HG03460 (cell line): ENCODE results near the gene D2HGDH.

Experiments used
- ATAC-seq: cut with Tn5 transposase; IDR thresholded peaks from one replicate; pipeline ENCODE4 v1.9.1; 2021; ENCODE audit not compliant: unreplicated experiment

The D2HGDH gene

DNA sequence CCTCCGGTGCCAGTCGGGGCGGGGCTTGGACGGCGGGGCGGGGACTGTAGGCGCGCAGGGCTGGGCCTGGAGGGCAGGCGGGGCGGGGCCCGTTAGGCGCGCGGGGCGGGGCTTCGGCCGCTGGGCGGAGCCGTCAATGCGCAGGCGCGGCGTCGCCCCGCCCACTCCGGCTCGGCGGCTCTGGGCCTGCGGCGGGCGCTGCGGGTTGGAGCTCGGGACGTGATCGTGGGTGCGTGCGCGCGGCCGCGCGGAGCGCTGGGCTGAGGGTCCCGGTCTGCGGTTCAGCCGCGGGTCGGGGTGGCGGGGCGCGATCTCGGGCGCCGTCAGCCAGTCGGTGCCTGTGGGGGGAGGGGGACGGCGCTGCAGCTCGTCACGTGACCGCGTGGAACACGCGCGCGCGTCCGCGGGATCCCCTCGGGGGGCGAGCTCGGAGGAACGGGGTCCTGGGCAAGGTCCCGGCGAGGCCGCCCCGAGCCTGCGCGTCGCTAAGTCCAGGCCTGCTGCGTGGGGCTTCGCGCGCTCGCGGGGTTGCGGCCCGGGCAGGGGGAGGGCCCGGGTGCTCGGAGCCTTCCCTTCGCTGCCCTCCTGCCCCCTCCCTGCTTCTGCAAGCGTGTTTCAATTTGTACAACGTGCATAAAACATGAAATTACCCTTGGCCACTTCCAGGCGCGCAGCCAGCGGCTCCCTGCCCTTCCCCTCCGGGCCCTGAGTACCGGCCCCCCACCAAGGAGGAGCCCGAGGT lies at the start of gene D2HGDH:
Gene D2HGDH, plus strand, starts transcription at position 164 of the 742 bp plus-strand sequence. CDS start 595 bp downstream, outside the sequence.
- peak; percentile 70 for ATAC-seq

DNA sequence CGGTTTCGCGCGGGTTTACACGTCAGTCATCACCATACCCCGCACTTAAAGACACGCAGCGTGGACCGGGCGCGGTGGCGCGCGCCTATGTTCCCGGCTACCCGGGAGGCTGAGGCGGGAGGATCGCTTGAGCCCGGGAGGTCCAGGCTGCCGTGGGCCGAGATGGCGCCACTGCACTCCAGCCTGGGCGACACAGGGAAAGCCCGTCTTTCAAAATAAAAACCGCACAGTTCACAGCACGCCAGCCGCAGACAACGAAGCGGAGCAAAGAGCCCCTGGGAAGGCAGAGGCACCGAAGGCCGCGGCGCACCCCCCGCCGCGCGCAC lies 48.1 kb upstream of the D2HGDH start:
- peak; percentile 14 for ATAC-seq

DNA sequence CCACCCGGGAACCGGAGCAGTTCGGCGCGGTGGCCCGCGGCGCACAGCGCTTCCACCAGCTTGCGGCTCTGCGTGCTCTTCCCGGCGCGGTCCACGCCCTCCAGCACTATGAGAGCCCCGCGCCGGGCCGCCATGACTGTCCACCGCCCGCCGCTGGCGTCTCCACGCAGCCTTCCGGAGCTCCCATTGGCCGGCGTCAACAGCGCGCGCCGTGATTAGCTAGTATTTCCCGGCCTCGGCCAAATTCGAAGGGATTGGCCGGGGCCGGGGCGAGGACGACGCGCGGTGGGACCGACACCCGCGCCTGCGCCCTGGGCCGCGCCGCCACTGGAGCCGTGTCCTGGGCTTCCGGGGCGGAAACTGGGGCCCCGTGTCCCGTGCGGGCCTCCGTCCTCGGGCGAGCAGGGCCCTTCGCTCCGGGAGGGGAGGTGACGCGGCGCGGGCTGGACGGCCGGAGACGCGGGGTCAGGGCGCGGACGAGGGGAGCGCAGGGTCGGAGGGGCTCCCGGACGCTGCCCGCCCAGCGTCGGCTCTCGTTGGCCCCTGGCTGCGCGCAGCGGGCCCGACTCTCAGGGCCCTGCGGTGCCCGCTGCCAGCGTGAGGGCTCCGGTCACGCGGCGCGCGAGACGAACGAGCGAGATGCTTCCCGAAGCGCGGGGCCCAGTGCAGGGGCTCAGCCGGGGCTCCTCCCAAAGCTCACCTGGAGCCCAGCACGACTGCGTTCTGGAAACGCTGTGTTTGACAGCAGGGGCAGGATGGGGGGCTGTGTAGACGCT lies 47.6 kb upstream of the D2HGDH start, which contains the start of gene DTYMK:
Gene DTYMK, minus strand, starts transcription at position 166 of the 776 bp plus-strand sequence. Its CDS starts 32 bp downstream, at position 134.
- ATAC-seq, result peak; percentile 93

DNA sequence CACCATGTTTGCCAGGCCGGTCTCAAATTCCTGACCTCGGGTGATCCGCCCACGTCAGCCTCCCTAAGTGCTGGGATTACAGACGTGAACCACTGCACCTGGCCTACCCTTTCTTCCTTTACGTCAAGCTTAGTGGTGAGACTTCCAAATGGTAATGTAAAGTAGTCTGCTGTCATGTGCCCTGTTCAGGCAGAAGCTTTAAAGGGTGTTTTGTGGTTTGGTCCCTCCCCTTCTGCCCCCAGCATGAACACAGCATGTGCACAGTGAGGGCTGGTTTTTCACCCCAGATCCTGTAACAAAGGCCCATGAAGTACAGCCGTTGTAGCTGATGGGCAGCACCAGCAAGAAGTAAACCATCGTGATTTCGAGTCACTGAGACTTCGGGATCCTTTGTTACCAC lies 45.1 kb upstream of the D2HGDH start:
- no peak for ATAC-seq

DNA sequence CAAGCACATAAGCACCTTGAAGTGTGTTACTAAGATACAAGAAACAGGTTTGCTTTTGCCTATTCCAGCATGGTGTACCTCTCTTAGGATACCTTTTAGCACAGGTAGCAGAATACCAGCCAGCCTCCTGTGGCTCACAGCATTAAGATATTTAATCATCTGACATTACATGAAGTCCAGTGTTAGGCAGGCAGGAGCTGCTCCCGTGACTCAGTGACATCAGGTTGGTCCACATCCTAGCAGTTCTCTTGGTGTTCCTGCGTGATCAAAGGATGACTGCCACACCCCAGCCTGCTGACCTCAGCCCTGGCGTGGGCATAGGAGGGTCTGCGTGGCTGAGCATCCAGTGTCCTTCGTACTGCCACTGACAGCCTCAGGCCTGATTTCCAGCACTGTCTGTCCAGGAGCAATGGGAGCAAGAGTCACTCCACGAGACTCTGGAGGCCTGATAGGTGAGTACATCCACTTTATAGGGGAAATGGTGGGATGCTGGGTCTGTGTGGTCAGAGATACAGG lies 44.2 kb upstream of the D2HGDH start:
- ATAC-seq, result no peak

DNA sequence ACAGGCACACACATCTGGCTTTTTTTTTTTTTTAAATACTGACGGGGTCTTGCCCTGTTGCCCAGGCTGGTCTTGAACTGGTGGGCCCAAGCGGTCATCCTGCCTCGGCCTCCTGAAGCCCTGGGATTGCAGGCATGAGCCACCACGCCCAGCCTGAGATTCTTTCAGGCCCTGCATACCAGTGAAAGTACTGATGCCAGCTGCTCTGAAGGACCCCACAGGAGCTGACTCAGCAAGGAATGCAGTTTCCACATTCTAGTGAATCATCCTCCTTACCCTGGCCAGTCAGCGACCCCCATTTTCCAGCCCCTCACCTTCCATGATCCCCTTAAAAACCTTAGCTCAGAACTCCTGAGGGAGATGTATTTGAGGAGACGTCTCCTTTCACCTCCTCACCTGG lies 42.0 kb upstream of the D2HGDH start:
- no peak for ATAC-seq

DNA sequence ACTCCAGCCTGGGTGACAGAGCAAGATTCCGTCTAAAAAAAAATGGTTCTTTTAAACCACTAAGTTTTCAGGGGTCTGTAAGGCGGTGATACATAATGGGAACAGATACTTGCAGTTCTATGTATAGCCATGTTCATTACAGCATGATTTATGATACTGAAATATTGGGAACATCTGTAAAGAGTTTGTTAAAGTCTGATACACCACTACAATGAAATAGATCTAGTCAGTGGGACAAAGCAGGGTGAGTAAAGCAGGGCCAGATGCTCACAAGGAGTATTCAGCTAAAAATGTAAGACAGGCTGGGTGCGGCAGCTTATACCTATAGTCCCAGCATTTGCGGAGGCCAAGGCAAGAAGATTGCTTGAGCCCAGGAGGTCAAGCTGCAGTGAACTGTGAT lies 38.8 kb upstream of the D2HGDH start:
- ATAC-seq, result no peak

DNA sequence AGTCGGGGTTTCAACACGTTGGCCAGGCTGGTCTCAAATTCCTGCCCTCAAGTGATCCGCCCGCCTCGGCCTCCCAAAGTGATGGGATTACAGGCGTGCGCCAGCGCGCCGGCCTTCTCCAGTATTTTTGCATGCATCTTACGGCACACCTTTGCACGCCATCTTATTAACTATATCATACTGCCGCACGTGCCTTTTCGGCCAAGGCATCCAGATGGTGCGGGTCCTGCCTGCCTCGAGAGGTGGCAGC lies 33.4 kb upstream of the D2HGDH start:
- ATAC-seq, result no peak

DNA sequence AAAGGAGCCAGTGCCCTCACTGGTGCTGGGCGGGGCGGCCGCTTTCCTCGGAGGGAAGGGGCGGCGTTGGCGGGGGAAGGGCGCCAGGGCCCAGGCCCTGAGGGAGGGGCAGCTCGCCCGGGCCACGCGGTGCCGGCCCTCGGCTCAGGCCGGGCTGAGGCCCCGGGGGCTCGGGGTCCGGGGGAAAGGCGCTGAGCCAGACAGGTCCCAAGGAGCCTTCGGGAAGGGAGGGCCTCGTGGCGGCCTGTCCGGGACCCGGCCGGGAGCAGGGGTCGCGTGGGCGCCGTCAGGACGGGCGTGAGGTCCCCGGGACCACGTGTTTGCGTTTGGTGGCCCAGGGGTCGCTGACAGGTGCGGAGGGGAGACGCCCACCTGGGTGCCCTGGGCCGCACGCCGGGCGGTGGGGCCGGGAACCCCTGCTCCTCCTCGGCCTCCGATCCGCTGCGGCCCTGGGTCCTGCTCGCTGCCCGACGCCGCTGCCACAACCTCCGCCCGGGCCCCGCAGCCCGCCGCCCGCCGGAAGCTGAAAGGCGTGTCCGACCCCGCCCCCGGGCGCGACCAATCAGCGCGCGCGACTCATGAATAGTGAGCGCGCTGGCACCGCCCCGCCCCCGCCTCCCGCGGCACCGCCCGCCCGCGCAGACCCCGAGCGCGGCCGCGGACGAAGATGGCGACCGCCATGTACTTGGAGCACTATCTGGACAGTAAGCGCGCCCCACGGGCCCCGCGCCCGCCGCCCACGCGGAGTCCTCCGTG lies 32.9 kb upstream of the D2HGDH start, which contains the start of gene ING5:
Gene ING5, plus strand, starts transcription at position 641 of the 756 bp plus-strand sequence. Its CDS starts 27 bp downstream, at position 668.
- ATAC-seq, result peak; percentile 48

DNA sequence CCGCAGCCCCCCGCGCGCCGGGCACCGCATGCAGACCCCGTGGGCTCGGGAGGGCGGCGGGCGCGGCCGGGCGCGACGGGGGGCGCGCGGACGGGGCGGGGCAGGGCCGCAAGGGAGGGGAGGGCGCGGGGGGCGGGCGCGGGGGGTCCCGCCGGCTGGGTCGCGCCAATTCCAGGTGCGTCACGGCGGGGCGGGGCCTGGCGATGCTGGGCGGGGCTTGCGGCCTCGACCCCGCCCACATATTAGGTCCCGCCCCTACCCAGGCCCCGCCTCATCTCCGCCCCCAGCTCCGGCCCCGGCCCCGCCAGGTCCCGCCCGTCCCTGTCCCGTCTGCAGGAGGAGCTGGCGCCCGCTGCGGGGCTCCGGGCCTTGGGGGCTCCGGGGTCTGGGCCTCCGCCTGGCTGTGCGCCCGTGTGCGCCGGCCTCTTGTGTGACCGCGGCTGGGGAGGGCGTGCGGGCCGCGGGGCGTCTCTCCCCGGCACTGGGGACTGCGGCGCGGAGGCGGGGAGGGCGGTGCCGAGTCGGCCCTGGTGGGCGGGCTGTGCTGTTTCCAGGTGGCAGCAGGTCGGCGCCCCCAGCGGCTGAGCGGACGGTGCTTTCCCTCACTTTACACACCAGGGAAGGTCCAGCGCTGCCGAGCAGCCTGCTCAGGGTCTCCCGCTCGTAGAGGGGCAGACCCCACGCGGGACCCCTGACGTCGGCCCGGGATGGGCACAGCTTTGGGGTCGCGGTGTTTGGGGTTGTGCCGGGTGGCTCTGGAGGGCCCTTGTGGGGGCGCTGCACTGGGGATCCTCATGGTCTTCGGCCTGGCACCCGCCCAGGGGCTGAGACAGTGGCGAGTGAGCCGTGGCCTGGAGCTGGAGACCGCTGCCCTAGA lies 32.0 kb upstream of the D2HGDH start:
- peak; percentile 63 for ATAC-seq

DNA sequence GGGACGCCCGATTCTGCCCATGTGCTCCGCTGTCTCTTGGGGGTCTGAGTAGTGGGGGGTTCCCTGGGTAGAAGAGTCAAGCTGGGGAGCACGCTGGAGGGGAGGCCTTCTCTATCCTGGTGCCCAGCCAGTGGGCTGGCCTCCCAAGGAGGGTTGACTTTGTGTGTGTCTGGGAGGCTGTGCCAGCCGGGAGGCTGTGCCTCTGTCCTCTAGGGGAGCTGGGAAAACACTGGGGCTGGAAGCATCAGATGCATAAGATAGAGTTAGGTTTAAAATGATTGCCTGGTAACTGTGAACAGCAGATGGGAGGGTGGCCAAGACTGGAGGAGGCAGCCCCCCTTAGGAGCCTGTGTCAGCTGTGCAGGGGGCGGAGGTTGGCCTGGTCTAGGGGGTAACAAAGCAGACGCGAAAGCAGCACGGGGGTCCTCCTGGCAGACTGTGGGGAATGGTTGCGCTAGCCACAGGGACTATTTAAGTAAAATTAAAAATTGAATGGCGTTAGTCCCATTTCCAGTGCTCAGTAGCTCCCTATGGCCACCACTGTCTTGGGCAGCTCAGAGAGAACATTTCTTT lies 31.3 kb upstream of the D2HGDH start:
- no peak for ATAC-seq

DNA sequence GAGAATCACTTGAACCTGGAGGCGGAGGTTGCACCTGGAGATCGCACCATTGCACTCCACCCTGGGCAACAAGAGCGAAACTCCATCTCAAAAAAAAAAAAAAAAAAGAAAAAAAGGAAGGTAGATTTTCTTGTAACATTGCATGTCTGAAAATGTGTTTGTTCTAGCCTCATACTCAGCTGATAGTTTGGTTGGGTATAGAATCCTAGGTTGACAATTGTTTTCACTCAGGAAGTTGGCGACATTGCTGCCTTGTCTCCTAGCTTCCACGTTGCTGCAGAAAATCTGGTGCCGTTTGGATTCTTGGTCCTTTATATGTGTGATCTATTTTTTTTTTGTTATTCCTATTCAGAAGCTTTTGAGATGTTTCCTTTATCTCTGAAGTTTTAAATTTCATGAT lies 27.9 kb upstream of the D2HGDH start:
- no peak for ATAC-seq

DNA sequence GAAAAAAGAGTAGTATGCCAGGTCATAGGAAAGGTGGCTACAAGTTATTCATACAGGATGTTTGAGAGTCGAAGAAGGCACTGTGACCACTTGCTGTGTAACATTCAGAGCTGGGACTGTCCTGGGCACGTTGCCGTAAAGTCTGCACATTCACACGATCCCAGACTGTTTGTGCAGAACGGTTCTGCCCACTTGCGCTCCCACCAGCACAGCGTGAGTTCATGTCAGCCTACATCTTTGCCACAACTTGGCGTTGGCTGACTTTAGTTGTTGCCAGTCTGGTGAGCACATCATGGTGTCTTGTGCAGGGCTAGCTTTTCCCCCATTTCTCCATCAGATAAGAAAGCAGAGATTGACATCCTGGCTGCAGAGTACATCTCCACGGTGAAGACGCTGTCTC lies 25.6 kb upstream of the D2HGDH start:
- ATAC-seq, result no peak

DNA sequence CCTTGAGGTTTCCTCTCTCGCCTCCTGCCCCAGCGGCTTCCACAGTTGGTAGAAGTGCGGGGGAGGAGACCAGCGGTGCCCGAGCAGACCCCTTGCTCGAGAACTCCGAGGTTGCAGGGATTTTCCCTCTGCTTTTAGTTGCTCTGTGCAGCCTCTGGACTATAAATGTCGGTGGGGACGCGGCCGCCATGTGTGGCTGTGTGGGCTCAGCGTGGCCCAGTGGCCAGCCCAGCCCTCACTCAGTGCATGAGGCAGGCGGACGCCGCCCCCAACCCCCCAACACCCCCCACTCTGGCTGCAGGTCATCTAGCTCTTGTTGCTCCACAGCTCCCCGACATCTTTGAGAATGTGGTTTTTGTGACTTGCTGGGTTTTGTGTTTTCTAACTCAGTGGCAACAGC lies 15.3 kb upstream of the D2HGDH start:
- ATAC-seq, result no peak

DNA sequence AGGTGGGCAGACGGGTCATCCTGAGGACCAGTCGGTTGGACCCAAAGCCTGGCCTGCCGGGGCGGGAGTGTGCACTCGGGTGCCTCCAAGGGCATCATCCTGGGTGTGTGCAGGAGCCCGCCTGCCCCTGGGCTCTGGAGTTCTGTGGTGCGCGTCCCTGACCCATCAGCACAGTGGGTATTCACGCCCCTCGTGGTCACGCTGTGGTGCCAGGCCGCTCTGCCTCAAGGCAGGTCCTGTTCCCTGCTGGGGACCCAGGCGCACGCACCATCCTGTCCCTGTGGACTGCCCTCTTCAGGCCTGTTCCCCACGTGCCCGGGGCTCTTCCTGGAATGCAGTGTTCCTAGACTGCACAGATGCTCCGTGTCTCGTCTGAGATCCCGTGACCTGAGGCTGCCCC lies 14.3 kb upstream of the D2HGDH start:
- ATAC-seq, result no peak

DNA sequence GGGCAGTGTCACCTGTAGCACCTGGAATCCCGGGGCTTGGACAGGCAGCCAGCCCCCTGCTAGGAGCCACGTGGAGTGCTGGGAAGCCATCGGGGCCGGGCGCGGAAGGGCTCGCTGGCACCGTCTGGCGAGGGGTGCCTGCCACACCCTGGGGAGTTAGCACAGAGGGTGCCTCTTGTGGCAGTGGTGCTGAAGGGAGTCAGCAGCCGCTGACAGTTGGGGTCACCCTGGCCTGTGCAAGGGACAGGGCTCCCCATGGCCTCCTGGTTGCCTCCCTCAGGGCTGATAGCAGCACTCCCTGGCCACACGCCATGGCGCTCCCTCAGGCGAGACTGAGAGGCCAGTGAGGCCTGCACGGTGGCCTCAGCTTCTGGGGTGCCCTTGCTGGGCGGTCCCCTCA lies 13.9 kb upstream of the D2HGDH start:
- ATAC-seq, result no peak

DNA sequence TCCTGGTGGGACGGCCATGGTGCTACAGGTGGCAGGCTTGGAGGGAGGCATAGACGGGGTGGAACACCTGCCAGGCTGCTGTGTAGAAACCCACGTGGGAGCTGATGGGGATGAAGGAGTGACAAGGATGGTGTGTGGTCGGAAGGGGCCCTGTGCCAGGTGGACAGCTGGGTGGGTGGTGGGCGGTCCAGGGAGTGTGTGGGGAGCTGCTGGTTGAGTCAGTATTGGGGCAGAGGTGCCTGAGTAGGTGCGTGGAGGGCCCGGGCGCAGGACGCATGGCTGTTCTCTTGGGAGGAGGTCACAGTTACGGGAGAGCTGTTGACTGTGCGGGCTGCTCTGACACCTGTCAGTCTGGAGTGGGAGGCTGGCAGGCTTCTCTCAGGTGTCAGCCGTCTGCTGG lies 12.6 kb upstream of the D2HGDH start:
- ATAC-seq, result no peak

DNA sequence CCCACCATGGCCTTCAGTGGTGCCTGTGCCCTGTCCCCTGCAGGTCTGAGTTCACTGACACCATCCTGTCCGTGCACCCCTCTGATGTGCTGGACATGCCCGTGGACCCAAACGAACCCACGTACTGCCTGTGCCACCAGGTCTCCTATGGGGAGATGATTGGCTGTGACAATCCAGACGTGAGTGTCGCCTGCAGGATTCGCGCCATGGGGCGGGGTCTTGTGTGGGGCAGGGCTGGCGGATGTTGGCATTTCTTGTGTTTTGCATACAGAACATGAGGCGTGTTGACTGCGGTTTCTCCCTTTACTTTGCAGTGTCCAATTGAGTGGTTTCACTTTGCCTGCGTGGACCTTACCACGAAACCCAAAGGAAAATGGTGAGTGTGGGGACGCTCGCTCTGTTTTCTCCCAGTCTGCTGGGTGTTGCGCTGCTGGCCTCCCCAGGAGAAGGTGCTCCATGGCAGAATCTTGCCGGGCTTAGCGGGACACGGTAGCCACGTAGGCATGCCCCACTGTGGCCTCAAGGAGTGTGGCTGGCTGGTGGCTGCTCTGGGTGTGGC lies 11.5 kb upstream of the D2HGDH start:
- ATAC-seq, result no peak

DNA sequence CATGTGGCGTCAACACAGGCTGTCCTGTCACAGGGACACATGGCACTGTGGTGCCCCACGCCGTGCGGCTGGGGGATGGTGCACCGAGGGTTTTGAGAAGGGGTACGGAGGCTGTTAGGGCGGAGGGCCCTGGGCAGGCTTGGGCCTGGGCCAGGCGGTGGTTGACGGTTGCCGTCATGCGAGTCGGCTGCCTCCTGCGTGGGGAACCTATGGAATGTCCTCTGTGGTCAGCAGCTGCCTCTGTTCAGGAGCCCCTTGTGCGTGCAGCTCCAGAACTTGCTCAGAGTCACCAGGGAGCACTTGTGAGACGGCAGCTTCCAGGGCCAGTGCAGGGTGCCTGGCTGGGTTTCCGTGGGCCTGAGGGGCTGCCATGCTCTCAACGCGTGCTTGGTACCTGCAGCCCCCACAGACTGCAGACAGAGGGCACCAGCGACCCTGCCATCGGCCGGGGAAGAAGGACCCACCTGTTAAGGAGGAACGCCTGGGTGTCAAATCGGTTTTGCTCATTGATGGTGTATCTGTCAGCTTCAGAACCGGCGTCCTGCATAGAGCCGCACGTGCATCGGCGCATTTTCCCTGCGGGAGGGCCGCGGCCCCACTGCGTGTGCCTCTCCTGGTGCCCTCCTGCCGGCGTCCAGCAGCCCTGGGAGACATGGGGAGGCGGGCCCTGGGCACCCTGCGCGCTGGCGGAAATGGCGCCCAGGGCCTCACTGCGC lies 10.0 kb upstream of the D2HGDH start:
- no peak for ATAC-seq
